ENCODE data around the gene TSPEAR. TPM values are rescaled to one million over a fixed set of nuclear protein-coding genes. Genes with fewer than 3 reads are reported as not detected.

The TSPEAR gene
- total RNA-seq, 1 donor from 2014 or later: 0.15 TPM

DNA sequence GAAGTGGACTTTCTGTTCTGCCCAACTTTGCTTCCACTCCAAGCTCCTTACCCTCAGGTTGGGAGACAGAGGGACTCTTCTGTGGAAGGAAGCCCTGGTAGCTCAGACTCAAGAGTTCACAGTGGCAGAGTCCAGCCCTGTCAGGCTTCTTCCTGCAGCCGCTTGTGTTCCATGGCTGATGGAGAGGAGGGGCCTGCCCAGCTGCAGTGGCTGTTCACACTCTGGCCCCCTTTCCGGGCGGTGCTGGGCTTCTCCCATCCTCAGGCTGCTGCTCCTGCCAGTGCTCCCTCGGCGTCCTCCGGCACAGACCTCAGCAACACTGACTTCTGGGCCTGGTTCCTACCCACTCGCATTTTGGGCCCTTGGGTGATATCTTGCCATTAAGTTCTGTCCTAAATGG, 175.4 kb downstream of the TSPEAR start:
- TF ChIP-seq, protein P1, sequence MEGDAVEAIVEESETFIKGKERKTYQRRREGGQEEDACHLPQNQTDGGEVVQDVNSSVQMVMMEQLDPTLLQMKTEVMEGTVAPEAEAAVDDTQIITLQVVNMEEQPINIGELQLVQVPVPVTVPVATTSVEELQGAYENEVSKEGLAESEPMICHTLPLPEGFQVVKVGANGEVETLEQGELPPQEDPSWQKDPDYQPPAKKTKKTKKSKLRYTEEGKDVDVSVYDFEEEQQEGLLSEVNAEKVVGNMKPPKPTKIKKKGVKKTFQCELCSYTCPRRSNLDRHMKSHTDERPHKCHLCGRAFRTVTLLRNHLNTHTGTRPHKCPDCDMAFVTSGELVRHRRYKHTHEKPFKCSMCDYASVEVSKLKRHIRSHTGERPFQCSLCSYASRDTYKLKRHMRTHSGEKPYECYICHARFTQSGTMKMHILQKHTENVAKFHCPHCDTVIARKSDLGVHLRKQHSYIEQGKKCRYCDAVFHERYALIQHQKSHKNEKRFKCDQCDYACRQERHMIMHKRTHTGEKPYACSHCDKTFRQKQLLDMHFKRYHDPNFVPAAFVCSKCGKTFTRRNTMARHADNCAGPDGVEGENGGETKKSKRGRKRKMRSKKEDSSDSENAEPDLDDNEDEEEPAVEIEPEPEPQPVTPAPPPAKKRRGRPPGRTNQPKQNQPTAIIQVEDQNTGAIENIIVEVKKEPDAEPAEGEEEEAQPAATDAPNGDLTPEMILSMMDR (IDR thresholded peaks at IDR 0.05): no peak
- Mint-ChIP-seq H3K27me3 (ENCODE audit: low read depth) (peaks cover 18% of the 10 kb centered on the region), H3K36me3 (ENCODE audit: low read depth) (no peaks in the 10 kb centered on the region), H3K4me3 (ENCODE audit: unreplicated experiment) (no peak overlapping the region), H3K4me1 (ENCODE audit: low read depth) (no peaks in the 10 kb centered on the region), H3K9me3 (ENCODE audit: low read depth) (peaks cover 5% of the 10 kb centered on the region), H3K27ac (ENCODE audit: unreplicated experiment) (no peak overlapping the region)
- DNase-seq (ENCODE audit: low spot score): peak; percentile 56

GRCh38 chr21:44534688-44535087, 176.7 kb downstream of the TSPEAR start:
- Mint-ChIP-seq H3K27me3 (ENCODE audit: low read depth) (peaks cover 23% of the 10 kb centered on the region), H3K4me1 (ENCODE audit: low read depth) (no peaks in the 10 kb centered on the region), H3K4me3 (ENCODE audit: unreplicated experiment) (no peak overlapping the region), H3K36me3 (ENCODE audit: low read depth) (no peaks in the 10 kb centered on the region), H3K9me3 (ENCODE audit: low read depth) (peaks cover 5% of the 10 kb centered on the region), H3K27ac (ENCODE audit: unreplicated experiment) (no peak overlapping the region)
- TF ChIP-seq, protein P1 (IDR thresholded peaks at IDR 0.05): no peak
- no peak for DNase-seq (ENCODE audit: low spot score)

GRCh38 chr21:44533891-44534627, 177.3 kb downstream of the TSPEAR start:
- TF ChIP-seq, protein P1 (IDR thresholded peaks at IDR 0.05): no peak
- Mint-ChIP-seq H3K36me3 (ENCODE audit: low read depth) (no peaks in the 10 kb centered on the region), H3K27me3 (ENCODE audit: low read depth) (peaks cover 21% of the 10 kb centered on the region), H3K27ac (ENCODE audit: unreplicated experiment) (no peak overlapping the region), H3K9me3 (ENCODE audit: low read depth) (peaks cover 5% of the 10 kb centered on the region), H3K4me3 (ENCODE audit: unreplicated experiment) (no peak overlapping the region), H3K4me1 (ENCODE audit: low read depth) (no peaks in the 10 kb centered on the region)
- no peak for DNase-seq (ENCODE audit: low spot score)

DNA sequence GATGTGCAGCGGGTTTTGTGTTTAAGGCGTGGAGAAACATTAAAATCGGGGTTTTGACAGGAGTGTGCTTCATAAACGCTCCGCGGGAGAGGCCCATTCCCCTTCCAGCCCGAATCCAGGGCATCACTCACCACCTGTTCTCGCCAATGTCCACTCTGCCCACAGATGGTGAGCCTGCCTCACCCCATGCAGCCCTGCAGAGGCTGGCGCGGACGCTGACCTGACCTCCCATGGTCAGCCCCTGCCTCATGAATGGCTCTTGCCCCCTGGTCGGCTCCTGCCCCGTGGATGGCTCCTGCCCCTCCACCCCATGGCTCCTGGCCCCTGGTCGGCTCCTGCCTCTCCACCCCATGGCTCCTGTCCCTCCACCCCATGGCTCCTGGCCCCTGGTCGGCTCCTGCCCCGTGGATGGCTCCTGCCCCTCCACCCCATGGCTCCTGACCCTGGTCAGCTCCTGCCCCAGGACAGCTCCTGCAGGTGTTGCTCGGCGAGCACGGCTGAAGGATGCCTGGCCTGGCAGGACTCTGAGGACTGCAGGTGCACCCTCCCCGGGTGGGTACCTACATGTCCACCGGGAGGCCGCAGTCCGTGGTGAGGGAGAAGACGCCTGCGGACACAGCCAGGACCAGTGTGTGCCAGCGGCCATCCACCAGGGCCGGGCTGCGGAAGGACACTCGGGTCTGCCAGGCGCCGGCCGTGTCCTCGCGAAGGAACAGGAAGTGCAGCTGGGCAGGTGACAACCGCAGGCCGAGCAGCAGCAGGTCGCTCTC, 178.1 kb downstream of the TSPEAR start:
- DNase-seq (ENCODE audit: low spot score): peak; percentile 88

GRCh38 chr21:44532712-44533111, 178.7 kb downstream of the TSPEAR start:
- no peak overlapping the region for H3K4me3 Mint-ChIP-seq (ENCODE audit: unreplicated experiment)
- H3K27me3 Mint-ChIP-seq (ENCODE audit: low read depth): peaks cover 21% of the 10 kb centered on the region
- no peaks in the 10 kb centered on the region for H3K4me1 Mint-ChIP-seq (ENCODE audit: low read depth)

More for the DNA sequence above, 178.1 kb downstream of the TSPEAR start:
- Mint-ChIP-seq H3K4me3 (ENCODE audit: unreplicated experiment) (no peak overlapping the region), H3K9me3 (ENCODE audit: low read depth) (peaks cover 5% of the 10 kb centered on the region), H3K27ac (ENCODE audit: unreplicated experiment) (no peak overlapping the region), H3K4me1 (ENCODE audit: low read depth) (no peaks in the 10 kb centered on the region), H3K36me3 (ENCODE audit: low read depth) (no peaks in the 10 kb centered on the region), H3K27me3 (ENCODE audit: low read depth) (peaks cover 21% of the 10 kb centered on the region)
- TF ChIP-seq, protein P1 (IDR thresholded peaks at IDR 0.05): no peak

More at GRCh38 chr21:44532712-44533111, 178.7 kb downstream of the TSPEAR start:
- no peak for DNase-seq (ENCODE audit: low spot score)
- peaks cover 5% of the 10 kb centered on the region for H3K9me3 Mint-ChIP-seq (ENCODE audit: low read depth)
- TF ChIP-seq, protein P1 (IDR thresholded peaks at IDR 0.05): no peak
- no peak overlapping the region for H3K27ac Mint-ChIP-seq (ENCODE audit: unreplicated experiment)
- H3K36me3 Mint-ChIP-seq (ENCODE audit: low read depth): no peaks in the 10 kb centered on the region

All from chondrocyte (in vitro differentiated cells).